Brain pericyte (primary cell): ENCODE results near the gene FCRL4.
"Not testable (repeated sequence)": the region's sequence is repeated elsewhere in the genome, so short reads cannot be mapped to it uniquely, and the experiment has no call there.

ENCODE experiments used
- DNase-seq: peaks from one replicate; pipeline ENCODE4 v3.0.0-alpha.2; 2012; ENCODE audit warnings: low read depth, low spot score

FCRL4 gene

DNA sequence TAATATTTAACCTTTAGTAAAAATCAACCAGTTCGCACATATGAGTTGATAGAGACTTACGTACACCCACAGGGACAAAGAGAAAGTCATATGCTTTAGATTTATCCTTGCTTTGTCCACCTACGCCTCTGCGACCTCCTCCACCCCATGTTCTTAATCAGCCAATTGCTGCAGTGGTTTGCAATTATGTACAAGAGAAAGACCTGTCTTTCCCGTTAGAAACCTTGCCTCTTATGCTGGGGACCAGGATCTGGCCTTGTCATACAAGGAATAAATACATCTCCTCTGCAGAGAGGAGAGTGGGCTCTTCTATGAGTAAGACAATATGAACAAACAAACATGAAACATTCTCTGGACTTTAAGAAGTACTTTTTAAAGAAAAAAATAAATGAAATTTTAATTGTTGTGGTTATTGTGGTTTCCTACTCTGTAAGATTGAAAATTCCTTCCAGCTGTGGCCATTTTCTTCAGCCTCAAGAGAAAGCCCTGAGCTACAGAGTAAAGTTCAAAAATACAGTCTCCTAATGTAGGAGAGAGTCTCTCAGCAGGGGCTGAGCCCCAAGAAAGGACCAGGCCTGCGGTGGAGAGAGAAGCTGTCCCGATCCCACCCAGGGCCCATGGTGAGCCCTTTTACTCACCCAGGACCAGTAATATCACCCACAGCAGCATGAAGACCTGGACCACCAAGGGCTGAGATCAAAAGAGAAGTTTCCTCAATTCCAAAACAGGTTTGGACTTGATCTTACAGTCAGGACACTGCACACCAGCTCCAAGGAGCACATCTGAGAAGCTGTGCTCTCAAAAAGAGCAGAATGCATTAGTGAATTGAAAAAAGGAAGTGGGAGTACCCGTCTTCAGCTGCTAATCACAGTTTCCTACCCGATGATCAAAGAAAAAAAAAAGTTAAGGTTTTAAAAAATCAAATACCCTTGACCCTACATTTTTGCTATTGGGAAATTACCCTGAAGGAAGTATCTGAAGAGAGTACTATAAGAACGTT lies 45.9 kb downstream of the FCRL4 start, which contains the start of gene FCRL5:
Gene FCRL5, minus strand, starts transcription at position 822 of the 1,000 bp plus-strand sequence. Its CDS starts 153 bp downstream, at position 669.
- no peak for DNase-seq

GRCh38 chr1:157548081-157548480 lies 49.8 kb downstream of the FCRL4 start:
- not testable (repeated sequence) for DNase-seq

DNA sequence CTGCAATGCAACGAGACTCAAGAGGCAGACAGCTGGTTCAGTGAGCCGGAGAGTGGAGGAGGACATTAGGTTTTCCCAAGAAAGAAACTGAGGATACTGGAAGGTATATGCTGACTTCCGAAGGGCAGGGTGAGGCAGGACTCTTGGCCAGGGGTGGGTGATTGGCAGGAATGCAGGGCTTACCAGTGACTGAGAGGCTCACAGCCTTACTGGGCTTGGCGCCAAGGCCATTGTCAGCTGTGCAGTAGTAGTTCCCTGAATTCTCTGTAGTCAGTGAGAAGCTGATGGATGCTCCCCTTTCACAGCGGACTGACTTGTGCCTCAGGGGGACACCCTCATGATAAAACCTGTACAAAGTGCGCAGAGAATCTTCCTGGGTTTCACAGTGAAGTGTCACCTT lies 55.2 kb downstream of the FCRL4 start:
- no peak for DNase-seq

- no peak for DNase-seq
Observed at GRCh38 chr1:157540852-157541251, 57.0 kb downstream of the FCRL4 start.

DNA sequence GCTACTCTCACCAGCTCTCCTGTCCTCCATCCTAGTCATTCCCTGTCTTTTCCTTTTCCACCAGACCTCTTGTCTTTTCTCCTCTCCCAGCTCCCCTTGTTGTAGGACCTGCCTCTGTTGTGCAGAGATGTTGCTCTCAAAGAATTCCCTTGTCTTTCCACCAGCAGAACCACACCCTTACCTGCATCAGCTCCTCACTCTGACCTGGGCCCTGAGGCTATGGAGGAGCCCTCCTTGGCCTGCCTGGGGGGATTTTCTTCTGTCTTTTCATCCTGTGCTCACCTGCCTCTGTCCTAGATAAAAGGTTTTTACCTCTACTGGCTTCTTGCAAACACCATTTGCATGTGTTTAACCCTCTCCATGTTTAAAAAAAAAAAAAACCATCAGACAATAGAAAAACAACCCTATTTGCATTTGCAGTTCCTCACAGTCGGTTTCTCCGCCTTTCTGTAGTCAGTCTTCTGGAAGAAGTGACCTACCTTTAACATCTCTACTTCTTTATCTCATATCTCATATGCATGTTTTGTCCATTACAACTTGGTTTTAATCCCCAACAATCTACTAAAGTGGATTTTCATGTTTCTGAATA lies 57.6 kb downstream of the FCRL4 start:
- DNase-seq = no peak

DNA sequence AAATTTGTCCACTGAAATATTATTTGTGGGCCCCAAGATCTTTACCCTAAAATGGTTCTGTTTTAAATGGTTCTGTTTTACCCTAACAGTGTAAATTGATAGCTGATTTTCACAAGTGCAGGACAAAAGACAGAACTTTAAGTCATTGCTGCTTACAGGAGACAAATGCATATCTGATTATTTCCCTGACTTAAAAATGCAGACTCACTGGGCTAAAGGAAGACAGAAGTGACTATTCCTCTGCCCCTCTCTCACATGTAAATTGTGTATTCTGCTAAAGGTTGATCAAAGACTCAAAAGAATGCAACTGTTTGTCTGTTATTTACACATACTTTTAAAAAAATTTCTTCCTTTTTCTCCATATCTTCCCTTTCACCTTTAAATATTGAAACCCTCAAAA lies 58.3 kb downstream of the FCRL4 start:
- DNase-seq = no peak

DNA sequence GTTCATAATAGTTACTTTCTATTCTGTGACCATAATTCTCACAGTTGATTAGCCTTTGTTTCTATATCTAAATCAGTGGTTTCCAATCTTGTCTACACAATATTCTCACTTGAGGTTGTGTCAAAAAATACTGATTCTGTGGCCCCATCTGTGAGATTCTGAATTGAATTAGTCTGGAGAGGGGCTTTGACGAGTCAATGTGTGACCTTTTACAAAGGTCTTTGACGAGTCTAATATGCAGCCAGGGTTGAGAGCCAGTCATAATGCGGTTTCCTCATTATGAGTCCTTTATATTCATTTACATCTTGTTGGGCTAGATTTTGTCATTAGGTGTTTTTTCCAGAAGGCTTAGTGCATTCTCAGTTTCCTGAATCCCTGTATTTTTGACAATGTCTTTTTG lies 65.3 kb downstream of the FCRL4 start:
- no peak for DNase-seq

- DNase-seq = no peak
Observed at GRCh38 chr1:157523774-157524493, 74.0 kb downstream of the FCRL4 start.
